Measurements from ENCODE around the gene SELE. TPM values are rescaled to one million over a fixed set of nuclear protein-coding genes. Genes with fewer than 3 reads are reported as not detected.

The SELE gene
- total and polyA plus RNA-seq, 2 of the 4 experiments (the other 2 are of a cell fraction) = not detected

DNA sequence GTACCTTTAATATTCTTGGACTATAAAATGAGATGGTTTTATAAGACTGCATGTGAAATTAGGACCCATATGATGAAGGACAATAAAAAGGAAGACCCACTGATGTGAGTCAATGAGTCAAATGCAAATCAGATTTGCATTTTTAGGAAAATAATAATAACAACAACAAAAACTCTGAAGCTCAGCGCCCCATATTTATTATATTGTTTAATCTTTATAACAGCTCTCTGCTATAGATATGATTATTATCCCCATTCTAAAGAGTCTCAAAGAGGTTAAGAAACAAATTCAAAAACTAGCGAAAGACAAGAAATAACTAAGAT, 21.6 kb downstream of the SELE start:
- CTCF ChIA-PET = interaction anchor here (0.5 to 1.5 kb wide), 9 partner anchors 12 to 942 kb away, joined by 3 to 5 read pairs (median 3); no protein-coding TSS in a partner anchor
- no CpG with 5 or more reads among the region's 2 CpGs for WGBS, 2 experiments (ENCODE audit: extremely low coverage in 2 of 2, insufficient read length in 1 of 2)
- in situ Hi-C loops (cut with MboI; ENCODE audit: low sequenced_read_pairs) = no loop called here

More for the DNA sequence above, 21.6 kb downstream of the SELE start:
- no peak for ATAC-seq (ENCODE audit: low read depth)
- Histone ChIP-seq H3K56ac (ENCODE audit: extremely low read depth, insufficient read depth, low read length) (no peak overlapping the region), H3K36me3 (ENCODE audit: control insufficient read depth, insufficient read depth, low read length) (no peaks in the 10 kb centered on the region), H3K23ac (ENCODE audit: low read depth, low read length) (no peak overlapping the region), H3K4ac (ENCODE audit: low read depth, low read length) (no peak overlapping the region), H3K14ac (replicated peaks; ENCODE audit: low read depth, low read length) (no peak overlapping the region), H2BK120ac (ENCODE audit: low read depth, low read length) (no peak overlapping the region), H3K9me3 (ENCODE audit: control insufficient read depth, insufficient read depth, low read length) (no peaks in the 10 kb centered on the region), H4K8ac (ENCODE audit: low read depth in 2 of 2, low read length in 2 of 2) (no peak overlapping the region), H3K4me2 (ENCODE audit: low read depth, low read length) (no peak overlapping the region), H2BK5ac (ENCODE audit: low read depth, low read length, poor library complexity, severe bottlenecking) (no peak overlapping the region), H3K9ac (ENCODE audit: low read depth, low read length) (no peak overlapping the region), H4K20me1 (ENCODE audit: insufficient read depth, low read length) (no peaks in the 10 kb centered on the region), H4K5ac (ENCODE audit: low read depth, low read length) (no peak overlapping the region), H2BK15ac (ENCODE audit: low read depth, low read length) (no peak overlapping the region), H3K79me1 (ENCODE audit: low read depth in 1 of 2, low read length in 2 of 2) (no peaks in the 10 kb centered on the region), H3K4me1 (ENCODE audit: control insufficient read depth, insufficient read depth, low read length) (no peaks in the 10 kb centered on the region), H2BK20ac (ENCODE audit: low read depth, low read length) (no peak overlapping the region), H2AFZ (replicated peaks; ENCODE audit: low read length, poor library complexity) (no peak overlapping the region), H2AK9ac (replicated peaks; ENCODE audit: low read depth, low read length, poor library complexity) (no peak overlapping the region), H2AK5ac (ENCODE audit: low read depth, low read length) (no peak overlapping the region), H3K18ac (ENCODE audit: low read depth, low read length) (no peak overlapping the region), H3K27me3 (ENCODE audit: control insufficient read depth, insufficient read depth, low read length) (no peaks in the 10 kb centered on the region; the same call in 1 of the 2 replicates), H3K27ac (ENCODE audit: insufficient read depth, low read length) (no peak overlapping the region), H3K4me3 (ENCODE audit: insufficient read depth, low read depth, low read length) (no peak overlapping the region), H4K91ac (ENCODE audit: insufficient read depth, low read depth, low read length) (no peak overlapping the region), H3K9me1 (ENCODE audit: insufficient read depth, low read length) (no peaks in the 10 kb centered on the region)
- no peak for DNase-seq
- dilution Hi-C loops (cut with HindIII; ENCODE audit: low sequenced_read_pairs, unreplicated experiment) (no loop called here), intact Hi-C loops (cut with micrococcal nuclease) (loop anchor here (1.0 to 5.0 kb wide), 4 partner anchors 111 to 1107 kb away; no protein-coding TSS in a partner anchor)
- POLR2A ChIA-PET (ENCODE audit: unreplicated experiment) = no interaction called here
- TF ChIP-seq RFX5 (IDR thresholded peaks at IDR 0.05; ENCODE audit: low read depth, low read length) (no peak), POLR2A (IDR thresholded peaks at IDR 0.05; ENCODE audit: low read depth, low read length) (no peak), FOS (IDR thresholded peaks at IDR 0.05; ENCODE audit: low read depth, low read length) (no peak)
- no TSS peak for BruUV-seq (replicated peaks)

Data from IMR-90 (cell line).